Left hindlimb (tissue), 1 donor: Measurements from ENCODE around the gene MLPH.

Experiments used
- DNase-seq: peaks from one replicate; pipeline ENCODE4 v3.0.0-alpha.2; 2018

Gene MLPH, protein sequence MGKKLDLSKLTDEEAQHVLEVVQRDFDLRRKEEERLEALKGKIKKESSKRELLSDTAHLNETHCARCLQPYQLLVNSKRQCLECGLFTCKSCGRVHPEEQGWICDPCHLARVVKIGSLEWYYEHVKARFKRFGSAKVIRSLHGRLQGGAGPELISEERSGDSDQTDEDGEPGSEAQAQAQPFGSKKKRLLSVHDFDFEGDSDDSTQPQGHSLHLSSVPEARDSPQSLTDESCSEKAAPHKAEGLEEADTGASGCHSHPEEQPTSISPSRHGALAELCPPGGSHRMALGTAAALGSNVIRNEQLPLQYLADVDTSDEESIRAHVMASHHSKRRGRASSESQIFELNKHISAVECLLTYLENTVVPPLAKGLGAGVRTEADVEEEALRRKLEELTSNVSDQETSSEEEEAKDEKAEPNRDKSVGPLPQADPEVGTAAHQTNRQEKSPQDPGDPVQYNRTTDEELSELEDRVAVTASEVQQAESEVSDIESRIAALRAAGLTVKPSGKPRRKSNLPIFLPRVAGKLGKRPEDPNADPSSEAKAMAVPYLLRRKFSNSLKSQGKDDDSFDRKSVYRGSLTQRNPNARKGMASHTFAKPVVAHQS

DNA sequence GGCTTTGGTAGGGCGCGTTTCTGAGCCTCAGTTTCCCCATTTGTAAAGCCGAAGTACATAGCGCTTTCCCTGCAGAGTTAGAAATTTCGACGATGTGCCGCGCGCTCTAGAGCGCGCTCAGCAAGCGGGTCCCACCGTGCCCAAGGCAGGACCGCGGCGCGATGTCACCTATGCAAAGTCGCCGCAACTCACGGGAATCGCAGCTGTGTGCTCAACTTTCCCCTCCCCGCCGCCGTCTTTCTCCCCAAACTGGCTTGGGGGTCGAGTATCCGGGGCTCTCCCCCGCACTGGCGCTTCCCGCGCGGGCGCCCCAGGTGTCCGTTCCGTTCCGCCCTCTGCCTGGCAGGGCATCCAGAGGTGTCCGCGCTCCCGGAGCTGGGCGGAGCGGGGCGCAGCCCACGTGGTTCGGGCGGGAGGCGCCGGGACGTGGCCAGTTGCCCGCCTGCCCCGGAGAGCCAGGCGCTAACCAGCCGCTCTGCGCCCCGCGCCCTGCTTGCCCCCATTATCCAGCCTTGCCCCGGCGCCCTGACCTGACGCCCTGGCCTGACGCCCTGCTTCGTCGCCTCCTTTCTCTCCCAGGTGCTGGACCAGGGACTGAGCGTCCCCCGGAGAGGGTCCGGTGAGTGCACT lies at the start of gene MLPH:
TSS of gene MLPH (plus strand) at position 433 of the 630 bp plus-strand sequence. CDS start 6,176 bp downstream, outside the sequence.
- DNase-seq: no peak

DNA sequence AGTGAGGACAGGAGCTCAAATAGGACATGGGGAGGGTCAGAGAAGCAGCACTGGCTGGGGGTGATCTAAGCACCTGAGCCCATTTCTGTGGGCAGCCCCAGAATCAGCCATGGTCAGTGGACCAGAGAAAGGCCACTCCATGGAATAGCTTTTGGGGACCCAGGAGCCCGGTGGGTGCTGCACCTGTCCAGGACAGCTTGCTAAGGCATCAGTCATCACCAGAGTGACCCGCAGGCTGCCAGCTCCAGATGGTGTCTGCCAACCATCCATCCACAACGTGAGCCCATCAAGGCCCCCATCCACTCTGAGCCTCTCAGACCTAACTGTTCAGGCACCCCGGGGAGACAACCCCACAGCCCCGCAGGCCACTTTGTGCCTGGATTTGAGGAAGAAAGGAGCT lies 49.5 kb upstream of the MLPH start:
- no peak for DNase-seq

DNA sequence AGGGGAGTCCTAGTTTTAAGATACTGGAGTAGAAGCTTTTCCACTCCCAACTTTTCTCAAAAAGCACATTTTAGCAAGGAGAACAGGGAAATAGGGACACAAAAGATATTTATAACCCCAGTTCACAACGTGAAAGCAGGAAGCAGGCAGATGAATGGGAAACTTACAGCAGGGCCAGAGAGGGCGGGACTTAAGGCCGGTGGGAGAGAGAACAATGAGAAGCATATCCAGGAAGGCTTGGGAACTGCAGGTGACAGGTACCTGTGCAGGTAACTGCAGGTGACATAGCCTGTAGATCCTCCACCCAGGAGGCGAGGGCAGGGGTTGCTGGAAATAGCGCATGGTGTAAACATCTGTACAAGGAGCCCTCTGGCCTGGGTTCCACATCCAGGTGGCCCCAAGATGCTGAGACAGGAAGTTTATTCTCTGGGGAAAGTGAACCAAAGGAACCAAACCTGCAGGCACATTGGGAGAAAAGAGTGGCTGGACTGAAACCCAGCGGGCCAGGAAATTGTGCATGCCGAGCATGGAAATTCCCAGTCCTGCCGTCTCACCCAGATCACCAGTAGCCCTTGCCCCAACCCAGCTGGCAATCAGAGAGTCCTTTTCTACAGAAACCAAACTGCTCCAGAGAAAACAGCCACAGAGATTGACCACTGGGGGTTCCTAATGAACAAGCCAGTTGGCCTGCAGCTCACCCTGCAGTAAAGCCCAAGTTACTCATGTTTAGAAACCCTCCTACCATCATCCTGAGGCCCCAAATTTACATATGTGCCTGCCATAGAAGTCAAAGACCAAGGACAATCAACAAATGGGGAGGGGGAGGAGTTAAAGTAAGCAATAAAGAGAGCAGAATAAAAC lies 48.7 kb upstream of the MLPH start:
- DNase-seq: no peak

DNA sequence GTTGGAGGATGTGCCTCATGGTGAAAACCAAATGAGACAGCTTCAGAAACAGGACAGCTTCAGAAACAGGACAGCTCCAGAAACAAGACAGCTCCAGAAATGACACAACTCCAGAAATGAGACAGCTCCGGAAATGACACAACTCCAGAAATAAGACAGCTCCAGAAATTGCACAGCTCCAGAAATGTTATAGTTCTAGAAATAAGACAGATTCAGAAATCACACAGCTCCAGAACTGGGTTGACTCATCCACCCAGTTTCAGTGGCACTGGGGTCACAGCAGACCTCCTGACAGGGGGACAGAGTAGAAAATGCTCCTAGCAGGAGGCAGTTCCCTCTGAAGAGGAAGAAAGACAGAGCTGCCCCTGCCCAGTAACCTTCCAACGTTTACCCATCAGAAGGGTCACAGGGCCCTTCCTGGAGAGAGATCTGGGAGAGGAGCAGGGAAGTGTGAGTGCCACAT lies 46.2 kb upstream of the MLPH start:
- no peak for DNase-seq

DNA sequence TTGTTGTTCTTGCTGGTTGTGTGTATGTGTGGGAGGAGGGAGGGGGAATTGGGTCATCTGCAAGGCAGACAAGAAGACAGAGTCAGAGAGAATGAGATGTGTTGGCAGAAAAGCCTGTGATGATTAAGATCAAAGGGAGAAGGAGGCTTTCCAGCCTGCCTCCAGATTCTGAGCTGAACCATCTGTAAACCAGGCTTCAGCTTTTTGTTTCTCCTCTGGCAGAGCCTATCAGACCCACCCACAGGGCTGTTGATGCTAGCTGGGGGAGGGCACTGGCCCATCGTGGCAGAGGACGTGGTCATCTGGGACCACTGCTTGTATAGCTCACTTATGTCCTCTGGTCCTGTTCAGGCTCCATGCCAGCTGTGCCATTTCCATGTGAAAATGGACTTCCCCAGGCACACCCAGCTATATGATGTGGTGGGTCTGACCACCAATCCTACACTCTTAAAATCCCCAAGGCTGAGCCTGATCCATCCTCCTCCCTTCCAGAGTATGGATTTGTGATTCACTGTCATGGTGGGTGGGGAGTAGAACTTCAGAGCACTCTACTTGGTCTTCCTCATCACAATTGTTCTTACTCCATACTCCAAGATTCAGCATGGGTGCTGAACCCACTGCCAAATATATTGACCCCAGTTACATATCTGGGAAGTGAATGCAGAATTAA lies 45.3 kb upstream of the MLPH start:
- DNase-seq: no peak

DNA sequence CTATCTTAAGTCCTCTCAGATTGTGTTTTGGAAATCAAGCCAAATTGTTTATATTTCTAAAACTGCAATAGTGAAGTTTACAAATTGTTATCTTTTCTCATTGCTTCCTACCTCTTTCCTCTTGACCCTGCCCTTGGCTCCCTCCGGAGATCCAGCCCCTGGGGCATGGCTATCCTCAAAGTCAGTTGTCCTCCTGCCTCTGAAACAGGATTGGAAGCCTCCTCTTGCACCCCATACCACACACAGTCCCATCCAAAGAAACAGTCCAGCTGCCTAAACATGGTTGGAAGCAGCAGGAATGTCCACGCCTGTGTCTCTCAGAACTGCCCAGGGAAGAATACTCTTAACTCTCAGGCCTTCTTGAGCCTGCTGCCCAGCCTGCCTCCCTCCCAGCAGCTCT lies 43.0 kb upstream of the MLPH start:
- DNase-seq: no peak

DNA sequence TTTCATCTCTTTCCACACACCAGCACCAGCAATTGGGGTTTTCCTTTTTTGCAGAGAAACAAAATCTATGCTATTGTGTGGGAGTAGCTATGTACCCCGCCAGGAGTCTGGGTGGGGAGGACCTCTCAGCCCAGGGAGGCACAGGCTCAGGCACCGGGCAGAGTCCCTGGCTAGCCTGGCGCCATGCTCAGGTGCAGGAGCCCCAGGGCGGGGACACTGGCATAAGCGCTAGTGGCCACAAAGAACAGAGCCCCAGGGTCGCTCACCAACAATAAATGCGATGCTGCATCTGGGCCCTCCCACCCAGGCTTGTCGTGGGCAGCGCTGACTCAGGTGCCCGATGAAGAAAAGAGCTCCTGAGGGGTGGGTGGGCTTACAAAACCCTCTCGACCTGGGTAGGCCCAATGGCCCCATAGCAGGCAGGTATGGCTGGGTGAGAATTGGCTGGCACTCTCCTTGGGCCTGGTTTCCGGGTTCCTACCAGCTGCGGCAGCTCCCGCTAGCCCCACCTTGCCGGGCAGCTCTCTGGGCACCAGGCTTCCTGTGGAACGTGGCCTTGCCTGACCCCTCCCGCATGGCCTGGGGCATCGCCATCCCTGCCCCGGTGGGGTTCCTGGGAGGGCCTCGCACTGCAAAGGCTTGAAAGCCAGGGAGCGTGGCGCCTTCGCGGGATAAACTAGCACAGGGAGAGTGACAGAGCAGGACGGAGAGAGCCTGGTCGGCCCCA lies 41.3 kb upstream of the MLPH start:
- DNase-seq: no peak

DNA sequence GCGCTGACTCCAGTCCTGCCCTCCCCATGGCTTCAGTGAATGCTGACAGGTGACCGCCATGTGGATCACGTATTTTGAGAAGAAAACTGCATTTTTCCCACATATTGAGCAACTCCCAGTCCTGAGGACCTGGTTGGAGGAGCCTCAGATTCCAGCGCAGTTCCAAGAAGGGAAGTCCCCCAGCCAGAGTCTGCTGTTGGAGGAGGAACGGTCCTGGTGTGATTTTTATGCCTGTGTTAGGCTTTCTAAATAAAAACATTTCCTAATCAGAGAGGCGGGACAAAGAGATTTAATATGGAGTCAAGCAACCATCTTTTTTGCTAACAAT lies 40.7 kb upstream of the MLPH start:
- DNase-seq: no peak

DNA sequence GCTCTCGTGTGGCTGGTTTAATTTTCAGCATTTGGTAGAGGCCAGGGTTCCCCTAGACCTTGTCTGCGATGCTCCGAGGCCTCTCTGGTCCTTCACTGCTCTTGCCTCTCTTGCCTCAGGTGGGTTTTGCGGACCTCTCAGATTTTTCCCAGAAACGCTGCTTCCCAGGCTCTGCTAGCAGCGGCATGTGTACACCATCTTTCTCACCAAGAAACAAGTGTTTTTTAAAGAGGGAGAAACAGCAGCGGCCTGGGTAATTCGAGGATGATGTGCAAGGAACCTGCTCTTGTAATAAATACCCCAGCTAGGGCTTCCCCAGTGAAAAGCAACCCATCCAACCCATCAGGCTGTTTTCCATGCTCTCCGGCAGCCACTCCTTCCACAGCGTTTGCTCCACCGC lies 39.6 kb upstream of the MLPH start:
- no peak for DNase-seq

DNA sequence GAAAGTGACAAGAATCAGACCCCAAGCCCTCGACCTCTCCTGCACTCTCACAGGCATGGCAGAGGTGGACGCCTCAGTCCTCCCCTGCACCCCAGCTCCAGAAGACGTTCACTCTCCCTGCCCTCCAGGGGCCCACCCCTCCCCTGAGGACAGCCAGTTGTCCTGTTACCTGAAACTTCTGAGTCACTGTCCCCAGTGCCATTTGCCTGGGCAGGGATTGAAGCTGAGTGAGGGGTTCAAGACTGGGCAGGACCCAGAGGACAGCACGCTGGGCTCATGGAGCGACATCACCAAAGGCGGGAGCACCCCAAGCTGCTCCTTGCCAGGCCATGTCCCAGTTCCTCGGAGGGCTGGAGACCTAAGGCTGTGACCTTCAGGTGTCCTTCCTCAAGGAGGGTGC lies 38.9 kb upstream of the MLPH start:
- DNase-seq: no peak

DNA sequence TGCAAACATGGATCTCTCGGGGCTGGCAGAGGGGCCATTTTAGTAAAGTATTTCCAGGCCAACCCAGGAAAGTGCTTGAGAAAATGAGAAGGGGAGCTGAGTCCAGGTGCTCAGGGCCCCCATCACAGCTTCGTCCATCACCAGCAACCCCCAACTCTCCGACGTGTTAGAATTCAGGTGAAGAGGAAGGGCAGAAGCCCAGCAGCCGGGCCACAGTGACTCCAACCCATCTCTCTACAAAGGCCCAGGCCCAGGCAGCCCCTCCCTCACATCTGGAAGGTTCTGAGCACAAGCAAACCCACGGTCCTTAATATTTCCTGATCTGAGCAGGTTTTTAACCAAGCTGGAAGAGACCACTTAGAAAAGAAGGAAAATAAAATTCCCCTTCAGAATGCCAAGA lies 38.4 kb upstream of the MLPH start:
- DNase-seq: no peak

DNA sequence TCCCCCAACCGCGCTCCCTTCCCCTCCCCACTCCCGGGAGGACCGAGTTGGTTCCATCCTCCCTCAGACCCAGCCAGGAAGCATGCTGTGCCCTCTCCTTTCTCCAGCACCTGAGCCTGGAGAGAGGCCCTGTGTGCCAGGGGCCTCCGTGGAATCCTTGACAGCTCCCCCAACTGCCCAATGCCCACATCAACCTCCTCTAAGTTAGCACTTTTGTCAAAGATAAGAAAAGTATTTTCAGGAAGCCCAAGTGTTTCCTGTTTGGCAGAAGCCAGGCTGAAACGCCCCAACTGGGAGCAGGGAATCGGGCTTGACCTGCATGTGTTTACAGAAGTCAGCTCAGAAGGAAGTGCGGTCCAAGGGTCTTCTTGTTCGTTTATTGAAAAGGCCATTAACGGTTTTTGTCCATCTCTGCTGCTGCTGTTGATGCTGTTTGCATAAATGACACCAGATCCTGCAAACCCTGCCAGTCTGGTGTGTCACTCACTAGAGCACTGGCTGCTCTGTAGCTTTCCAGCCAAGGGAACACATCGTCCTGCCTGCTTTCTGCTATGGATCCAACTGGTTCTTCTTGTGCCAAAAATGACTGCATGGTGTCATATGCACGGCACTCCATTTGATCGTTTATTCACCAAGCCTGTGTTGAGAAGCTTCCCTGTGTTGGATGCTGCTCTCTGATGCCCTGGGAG lies 37.7 kb upstream of the MLPH start:
- DNase-seq: no peak

DNA sequence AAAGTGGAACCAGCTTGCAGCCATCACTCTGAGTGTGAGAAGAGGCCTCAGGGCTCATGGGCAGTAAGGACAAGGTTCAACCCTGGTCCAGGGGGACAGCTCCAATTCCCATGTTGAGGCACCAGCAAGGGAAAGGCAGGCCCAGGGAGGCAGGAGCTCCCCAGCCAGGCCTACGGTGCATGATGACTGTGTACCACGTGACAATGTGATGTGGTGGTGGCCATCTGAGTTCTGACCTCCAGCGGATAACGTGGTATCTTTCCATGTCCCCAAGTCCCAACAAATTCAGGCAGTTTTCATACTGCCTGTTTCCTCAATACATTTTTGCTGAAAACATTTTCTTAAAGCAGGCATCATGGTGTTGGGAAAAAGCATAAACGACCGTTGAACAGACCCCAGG lies 36.9 kb upstream of the MLPH start:
- no peak for DNase-seq

DNA sequence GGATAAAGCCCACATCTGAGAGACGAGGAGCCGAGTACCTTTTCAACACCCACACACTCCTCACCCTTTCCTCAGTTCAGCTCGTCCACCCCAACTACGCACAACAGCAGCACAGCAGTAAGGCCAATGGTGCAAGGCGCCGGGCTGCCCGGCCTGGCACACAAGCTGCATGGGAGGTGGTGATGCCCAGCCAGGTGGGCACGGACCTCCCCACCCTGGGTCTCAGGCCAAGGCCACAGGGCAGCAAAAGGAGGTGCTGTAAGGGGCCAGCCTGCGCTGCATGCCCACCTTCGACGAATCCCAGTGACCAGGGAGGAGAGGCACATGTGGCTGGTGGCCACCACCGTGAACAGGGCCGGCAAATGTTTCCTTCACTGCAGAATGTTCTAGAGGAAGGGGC lies 36.5 kb upstream of the MLPH start:
- DNase-seq: no peak

DNA sequence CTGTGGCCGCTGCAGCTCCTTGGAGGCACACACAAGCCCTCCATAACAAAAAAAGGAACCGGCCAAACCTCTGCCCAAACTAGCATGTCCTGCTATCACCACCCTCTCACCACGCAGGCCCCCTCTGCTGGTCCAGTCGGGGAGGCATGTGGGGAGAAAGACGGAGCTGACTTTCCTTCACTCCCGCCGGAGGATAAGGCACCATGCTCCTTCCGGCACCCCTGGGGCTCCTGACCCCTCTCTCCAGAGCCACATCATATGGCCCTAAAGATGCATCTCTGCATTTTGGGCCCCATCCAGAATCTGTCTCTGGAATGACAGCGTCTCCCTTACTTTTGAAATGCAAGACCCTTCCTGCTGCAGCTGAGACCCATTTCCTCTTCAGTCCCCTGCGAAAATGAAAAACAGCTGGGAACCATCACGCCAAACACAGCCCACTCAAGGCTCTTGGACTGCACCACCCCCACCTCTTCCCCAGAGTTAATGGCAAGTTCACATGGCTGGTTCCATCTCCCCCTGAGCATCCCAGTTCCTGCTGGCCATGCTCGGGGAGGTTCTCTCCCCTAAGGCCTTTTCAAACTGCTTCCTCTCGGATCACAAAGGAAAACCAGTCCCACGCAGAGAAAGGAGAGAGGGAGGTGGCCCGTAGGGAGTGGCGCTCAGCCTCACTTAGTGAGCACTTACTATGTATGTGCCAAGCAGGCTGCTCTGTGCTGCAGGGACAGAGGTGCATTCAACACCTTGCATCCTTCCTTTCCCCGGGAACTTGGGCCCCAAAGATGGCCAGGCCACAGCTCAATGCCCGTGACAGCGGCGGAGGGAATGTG lies 35.2 kb upstream of the MLPH start:
- DNase-seq: no peak

DNA sequence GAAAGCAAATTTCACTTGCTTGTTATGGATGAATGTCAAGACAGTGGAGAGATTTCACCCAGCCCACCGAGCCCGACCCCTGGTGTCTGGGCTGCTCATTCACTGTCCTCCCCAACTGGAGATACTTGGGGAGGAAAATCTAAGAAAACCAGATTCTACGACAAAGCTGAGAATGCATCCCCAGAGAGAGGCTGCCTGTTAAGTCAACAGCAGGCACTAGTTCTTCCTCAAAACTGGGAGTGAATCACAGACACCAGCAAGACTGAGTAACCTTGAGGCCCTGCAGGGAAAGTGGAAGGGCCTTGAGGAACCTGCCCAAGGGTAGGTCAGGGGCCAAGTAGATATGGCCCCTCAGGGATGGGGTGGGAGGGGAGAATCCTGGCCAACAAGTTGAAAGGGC lies 34.2 kb upstream of the MLPH start:
- DNase-seq: no peak

DNA sequence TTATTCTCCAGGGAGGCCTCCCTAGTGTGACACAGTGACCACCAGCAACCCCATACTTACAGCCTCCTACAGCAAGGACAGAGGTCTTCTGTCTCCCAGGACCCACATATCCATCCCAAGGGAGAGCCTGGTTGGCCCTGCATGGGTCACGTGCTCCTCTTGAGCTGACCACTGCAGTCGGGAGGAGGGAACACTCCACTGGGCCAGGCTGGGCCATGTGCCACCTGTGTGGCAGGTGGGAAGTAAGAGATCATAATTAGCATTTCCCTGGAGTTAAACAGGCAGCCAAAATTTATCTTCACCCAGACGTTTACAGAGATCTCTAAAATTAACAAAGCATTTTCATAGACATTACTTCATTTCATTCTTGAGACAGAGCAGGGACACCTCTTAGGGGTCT lies 33.4 kb upstream of the MLPH start:
- DNase-seq: no peak

DNA sequence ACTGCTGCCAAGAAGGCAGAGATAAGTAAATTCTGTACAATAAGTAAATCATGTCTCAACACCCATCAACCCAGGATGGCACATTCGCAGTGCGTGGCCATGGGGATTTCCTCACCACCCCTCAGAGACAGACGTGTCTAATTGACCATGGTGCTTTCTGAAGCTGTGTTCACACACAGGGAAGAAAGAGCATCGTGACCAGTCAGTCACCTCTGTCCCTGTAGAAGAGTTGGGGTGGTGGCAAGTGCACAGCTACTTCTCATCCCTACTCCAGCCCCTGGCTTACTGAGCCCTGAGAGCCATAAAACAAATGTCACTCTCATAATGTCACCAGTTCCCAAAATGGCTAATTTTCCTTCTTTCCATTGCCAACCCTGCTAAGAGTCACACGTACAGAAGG lies 31.3 kb upstream of the MLPH start:
- no peak for DNase-seq

DNA sequence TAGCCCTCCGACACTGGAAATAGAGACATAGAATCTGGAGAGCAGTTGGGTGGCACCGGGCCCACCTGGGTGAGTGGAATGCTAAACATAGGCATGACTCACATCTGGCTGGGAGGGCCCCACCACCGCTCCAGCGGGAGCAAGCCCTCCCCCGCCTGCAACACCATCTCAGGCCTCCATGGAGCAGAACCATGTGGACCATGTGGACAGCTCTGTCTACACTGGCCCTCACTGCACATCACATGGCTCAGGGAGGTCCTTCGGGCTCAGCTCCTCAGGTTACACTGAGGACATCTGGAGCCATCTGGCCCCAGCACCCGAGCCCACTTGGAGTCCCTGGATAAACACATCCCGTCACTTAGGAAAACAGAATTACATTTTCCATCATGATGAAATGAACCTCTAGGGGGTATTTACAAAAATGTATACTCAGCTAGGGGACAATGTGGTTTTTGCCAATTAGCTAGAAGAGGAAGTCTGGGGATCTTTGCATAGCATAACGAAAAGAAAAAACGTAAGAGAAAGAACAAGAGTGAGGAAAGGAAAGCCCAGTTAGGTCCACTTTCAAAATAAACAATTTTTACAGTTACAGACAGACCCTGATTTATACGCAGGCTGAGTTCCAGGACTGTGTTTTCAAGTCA lies 30.7 kb upstream of the MLPH start:
- peak; percentile 78 for DNase-seq

DNA sequence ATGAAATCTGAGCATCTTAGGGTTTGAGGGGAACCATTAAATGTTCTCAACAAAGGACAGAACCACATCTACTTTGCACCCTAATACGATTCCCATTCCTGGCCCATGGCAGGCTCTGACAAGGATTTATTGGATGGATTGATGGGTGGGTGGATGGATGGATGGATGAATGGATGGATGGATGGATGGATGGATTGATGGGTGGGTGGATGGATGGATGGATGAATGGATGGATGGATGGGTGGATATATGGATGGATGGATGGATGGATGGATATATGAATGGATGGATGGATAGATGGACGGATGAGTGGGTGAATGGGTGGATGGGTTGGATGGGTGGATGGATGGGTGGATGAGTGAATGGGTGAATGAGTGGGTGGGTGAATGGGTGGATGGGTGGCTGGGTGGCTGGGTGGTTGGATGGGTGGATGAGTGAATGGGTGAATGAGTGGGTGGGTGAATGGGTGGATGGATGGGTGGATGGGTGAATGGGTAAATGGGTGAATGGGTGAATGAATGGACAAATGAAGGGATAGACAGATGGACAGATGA lies 29.6 kb upstream of the MLPH start:
- DNase-seq: no peak
